ENCODE measurements around the gene HAO2. TPM values are rescaled to one million over a fixed set of nuclear protein-coding genes. Genes with fewer than 3 reads are reported as not detected.

HAO2 gene
- total RNA-seq, 1 experiment from 2014 or later = 0.27 TPM

GRCh38 chr1:119380983-119381662 lies 12.5 kb downstream of the HAO2 start:
- peaks cover 8% of the 10 kb centered on the region for H3K9me3 Mint-ChIP-seq (ENCODE audit: unreplicated experiment)
- H3K9me3 ChIP-seq = no peaks in the 10 kb centered on the region
- no peak overlapping the region for H3K4me3 ChIP-seq (ENCODE audit: low read depth, low read length)
- no TSS peak for BruUV-seq (replicated peaks)
- POLR2A ChIA-PET = no interaction called here
- no peak overlapping the region for H3K27ac Mint-ChIP-seq (ENCODE audit: unreplicated experiment)
- no peak for DNase-seq
- H3K27me3 Mint-ChIP-seq (ENCODE audit: insufficient read depth, unreplicated experiment) = no peaks in the 10 kb centered on the region
- no peaks in the 10 kb centered on the region for H3K36me3 Mint-ChIP-seq (ENCODE audit: insufficient read depth, unreplicated experiment)
- TF ChIP-seq CTCF (IDR thresholded peaks at IDR 0.05; ENCODE audit: insufficient read depth in 1 of 2, low read depth in 1 of 2, low read length in 1 of 2, severe bottlenecking in 1 of 2, unreplicated experiment in 1 of 2) = no peak
- H3K4me3 Mint-ChIP-seq (ENCODE audit: unreplicated experiment) = no peak overlapping the region
- CTCF ChIA-PET = no interaction called here
- intact Hi-C loops (cut with micrococcal nuclease; ENCODE audit: unreplicated experiment) = no loop called here
- no peaks in the 10 kb centered on the region for H3K27me3 ChIP-seq (replicated peaks; ENCODE audit: control insufficient read depth, insufficient read depth, low read length)
- H3K4me1 ChIP-seq = no peaks in the 10 kb centered on the region
- H3K36me3 ChIP-seq (ENCODE audit: control insufficient read depth, insufficient read depth, low read length) = no peaks in the 10 kb centered on the region
- H3K4me1 Mint-ChIP-seq (ENCODE audit: low read depth, unreplicated experiment) = peaks cover 7% of the 10 kb centered on the region

GRCh38 chr1:119384591-119384990 lies 16.0 kb downstream of the HAO2 start:
- H3K4me3 Mint-ChIP-seq (ENCODE audit: unreplicated experiment) = no peak overlapping the region

GRCh38 chr1:119385650-119386049 lies 17.1 kb downstream of the HAO2 start:
- Histone ChIP-seq H3K36me3 (ENCODE audit: control insufficient read depth, insufficient read depth, low read length) (no peaks in the 10 kb centered on the region), H3K4me3 (ENCODE audit: low read depth, low read length) (no peak overlapping the region), H3K4me1 (no peaks in the 10 kb centered on the region), H3K27me3 (replicated peaks; ENCODE audit: control insufficient read depth, insufficient read depth, low read length) (no peaks in the 10 kb centered on the region), H3K9me3 (no peaks in the 10 kb centered on the region)
- H3K27me3 Mint-ChIP-seq (ENCODE audit: insufficient read depth, unreplicated experiment) = no peaks in the 10 kb centered on the region
- H3K27ac Mint-ChIP-seq (ENCODE audit: unreplicated experiment) = no peak overlapping the region
- no peaks in the 10 kb centered on the region for H3K9me3 Mint-ChIP-seq (ENCODE audit: unreplicated experiment)
- POLR2A ChIA-PET = no interaction called here
- BruUV-seq (replicated peaks) = no TSS peak
- no peak for DNase-seq
- intact Hi-C loops (cut with micrococcal nuclease; ENCODE audit: unreplicated experiment) = no loop called here
- no peaks in the 10 kb centered on the region for H3K36me3 Mint-ChIP-seq (ENCODE audit: insufficient read depth, unreplicated experiment)
- peaks cover 8% of the 10 kb centered on the region for H3K4me1 Mint-ChIP-seq (ENCODE audit: low read depth, unreplicated experiment)
- CTCF ChIA-PET = no interaction called here
- H3K4me3 Mint-ChIP-seq (ENCODE audit: unreplicated experiment) = no peak overlapping the region
- no peak for TF ChIP-seq CTCF (IDR thresholded peaks at IDR 0.05; ENCODE audit: insufficient read depth in 1 of 2, low read depth in 1 of 2, low read length in 1 of 2, severe bottlenecking in 1 of 2, unreplicated experiment in 1 of 2)

More at GRCh38 chr1:119384591-119384990, 16.0 kb downstream of the HAO2 start:
- Mint-ChIP-seq H3K36me3 (ENCODE audit: insufficient read depth, unreplicated experiment) (no peaks in the 10 kb centered on the region), H3K27me3 (ENCODE audit: insufficient read depth, unreplicated experiment) (no peaks in the 10 kb centered on the region), H3K4me1 (ENCODE audit: low read depth, unreplicated experiment) (peaks cover 13% of the 10 kb centered on the region), H3K9me3 (ENCODE audit: unreplicated experiment) (no peaks in the 10 kb centered on the region), H3K27ac (ENCODE audit: unreplicated experiment) (no peak overlapping the region)
- CTCF ChIA-PET = no interaction called here
- TF ChIP-seq CTCF (IDR thresholded peaks at IDR 0.05; ENCODE audit: insufficient read depth in 1 of 2, low read depth in 1 of 2, low read length in 1 of 2, severe bottlenecking in 1 of 2, unreplicated experiment in 1 of 2) = no peak
- POLR2A ChIA-PET = no interaction called here
- no peaks in the 10 kb centered on the region for H3K27me3 ChIP-seq (replicated peaks; ENCODE audit: control insufficient read depth, insufficient read depth, low read length)
- H3K36me3 ChIP-seq (ENCODE audit: control insufficient read depth, insufficient read depth, low read length) = no peaks in the 10 kb centered on the region
- no TSS peak for BruUV-seq (replicated peaks)
- no peak overlapping the region for H3K4me3 ChIP-seq (ENCODE audit: low read depth, low read length)
- no peaks in the 10 kb centered on the region for H3K4me1 ChIP-seq
- DNase-seq = no peak
- intact Hi-C loops (cut with micrococcal nuclease; ENCODE audit: unreplicated experiment) = no loop called here
- H3K9me3 ChIP-seq = no peaks in the 10 kb centered on the region
